ENCODE results near the gene PEPD. TPM values are rescaled to one million over a fixed set of nuclear protein-coding genes. Genes with fewer than 3 reads are reported as not detected.

Gene PEPD
- total RNA-seq, 1 donor from 2014 or later: 21.1 TPM

DNA sequence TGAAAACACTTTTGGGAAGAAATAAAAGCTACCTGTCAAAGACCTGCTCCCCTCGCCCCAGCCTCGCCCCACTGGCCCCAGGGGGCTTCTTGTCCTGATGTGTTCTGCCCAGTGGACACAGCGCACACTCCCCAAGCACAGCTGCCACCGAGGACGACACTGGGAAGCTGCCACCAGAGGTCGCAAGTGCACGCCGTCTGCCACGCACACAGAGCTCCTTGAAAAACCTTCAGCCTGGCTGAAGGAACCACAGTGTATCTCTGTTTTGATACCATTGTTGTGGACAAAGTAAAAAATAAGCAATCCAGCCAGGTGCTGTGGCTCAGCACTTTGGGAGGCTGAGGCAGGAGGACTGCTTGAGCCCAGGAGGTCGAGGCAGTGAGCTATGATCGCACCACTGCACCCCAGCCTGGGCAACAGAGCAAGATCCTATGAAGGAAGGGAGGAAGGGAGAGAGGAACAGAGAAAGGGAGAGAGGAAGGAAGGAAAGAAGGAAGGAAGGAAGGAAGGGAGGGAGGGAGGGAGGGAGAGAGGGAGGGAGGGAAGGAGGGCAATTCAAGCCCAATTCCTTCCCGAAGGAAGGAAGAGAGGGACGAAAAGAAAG lies 90.8 kb downstream of the PEPD start:
- intact Hi-C loops (cut with micrococcal nuclease): loop anchor here (1.0 kb wide), 1 partner anchor 341 kb away; no protein-coding TSS in a partner anchor
- Mint-ChIP-seq H3K4me3 (no peak overlapping the region), H3K9me3 (no peaks in the 10 kb centered on the region), H3K27ac (no peak overlapping the region), H3K36me3 (ENCODE audit: low read depth) (no peaks in the 10 kb centered on the region), H3K4me1 (no peaks in the 10 kb centered on the region), H3K27me3 (peaks cover 2% of the 10 kb centered on the region)
- DNase-seq: peak; percentile 88

DNA sequence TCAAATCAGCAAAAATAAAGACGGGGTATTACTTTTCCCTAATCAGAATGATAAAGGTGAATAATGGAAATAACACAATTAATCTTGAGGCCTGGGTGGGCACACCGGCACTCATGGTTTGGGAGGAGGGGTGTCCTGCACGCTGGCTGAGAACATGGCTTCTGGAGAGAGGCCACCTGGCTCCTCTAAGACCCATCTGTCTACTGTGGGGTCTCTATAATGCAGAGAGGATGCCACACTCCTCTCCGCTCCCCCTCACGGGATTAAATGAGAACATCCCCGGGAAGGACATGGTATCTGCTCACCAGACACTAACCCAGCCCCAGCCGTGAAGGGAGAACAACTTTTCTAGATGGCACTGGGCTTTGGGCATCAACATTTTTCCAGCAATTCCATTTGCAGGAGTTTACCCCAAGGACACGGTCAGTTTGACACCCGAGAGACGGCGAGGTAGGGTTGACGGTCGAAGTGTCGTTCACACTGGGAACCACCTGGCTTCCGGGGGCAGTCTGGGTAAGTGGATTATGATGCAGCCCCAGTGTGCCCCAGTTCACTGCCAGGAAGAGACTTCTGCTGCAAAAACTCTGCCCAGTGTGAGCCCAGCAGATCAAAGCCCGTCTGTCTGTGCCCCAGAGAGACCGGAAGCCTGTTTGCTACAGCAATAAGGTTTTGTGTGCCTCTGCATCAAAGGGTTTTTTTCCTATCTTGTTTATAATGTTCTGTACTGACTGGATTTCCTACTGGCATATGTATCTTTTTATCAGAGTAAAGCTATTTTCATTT lies 91.5 kb downstream of the PEPD start:
- Mint-ChIP-seq H3K4me3 (no peak overlapping the region), H3K27ac (no peak overlapping the region)

DNA sequence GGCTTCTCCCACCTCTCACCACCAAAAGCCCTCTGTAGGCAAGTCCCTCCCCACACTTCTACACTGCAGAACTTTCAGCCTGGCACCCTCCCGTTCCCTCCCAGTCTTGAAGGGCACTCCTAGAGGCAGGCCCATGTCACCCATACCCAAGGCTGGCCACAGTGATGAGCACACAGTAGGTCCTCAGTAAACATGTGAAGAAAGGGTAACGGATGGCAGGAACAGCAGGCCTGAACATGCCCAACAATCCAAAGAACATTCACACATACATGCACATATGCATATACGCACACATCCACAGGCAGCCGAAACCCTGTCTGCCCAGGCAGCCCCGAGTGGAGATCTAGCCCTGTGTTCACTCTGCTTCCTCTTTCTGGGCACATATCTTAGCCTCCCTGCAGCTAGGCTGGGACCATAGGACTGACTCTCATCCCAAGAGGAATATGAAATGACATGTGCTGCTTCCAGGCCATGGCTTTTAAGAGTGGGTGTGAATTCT lies 92.9 kb downstream of the PEPD start:
- Mint-ChIP-seq H3K27ac (no peak overlapping the region), H3K36me3 (ENCODE audit: low read depth) (no peaks in the 10 kb centered on the region), H3K4me1 (no peaks in the 10 kb centered on the region), H3K9me3 (no peaks in the 10 kb centered on the region), H3K27me3 (peaks cover 2% of the 10 kb centered on the region), H3K4me3 (no peak overlapping the region)
- intact Hi-C loops (cut with micrococcal nuclease): no loop called here
- no peak for DNase-seq

More for the DNA sequence above, 91.5 kb downstream of the PEPD start:
- peaks cover 2% of the 10 kb centered on the region for H3K27me3 Mint-ChIP-seq
- DNase-seq: no peak
- intact Hi-C loops (cut with micrococcal nuclease): loop anchor here (1.0 kb wide), 1 partner anchor 341 kb away; no protein-coding TSS in a partner anchor
- H3K36me3 Mint-ChIP-seq (ENCODE audit: low read depth): no peaks in the 10 kb centered on the region
- no peaks in the 10 kb centered on the region for H3K4me1 Mint-ChIP-seq
- H3K9me3 Mint-ChIP-seq: no peaks in the 10 kb centered on the region

DNA sequence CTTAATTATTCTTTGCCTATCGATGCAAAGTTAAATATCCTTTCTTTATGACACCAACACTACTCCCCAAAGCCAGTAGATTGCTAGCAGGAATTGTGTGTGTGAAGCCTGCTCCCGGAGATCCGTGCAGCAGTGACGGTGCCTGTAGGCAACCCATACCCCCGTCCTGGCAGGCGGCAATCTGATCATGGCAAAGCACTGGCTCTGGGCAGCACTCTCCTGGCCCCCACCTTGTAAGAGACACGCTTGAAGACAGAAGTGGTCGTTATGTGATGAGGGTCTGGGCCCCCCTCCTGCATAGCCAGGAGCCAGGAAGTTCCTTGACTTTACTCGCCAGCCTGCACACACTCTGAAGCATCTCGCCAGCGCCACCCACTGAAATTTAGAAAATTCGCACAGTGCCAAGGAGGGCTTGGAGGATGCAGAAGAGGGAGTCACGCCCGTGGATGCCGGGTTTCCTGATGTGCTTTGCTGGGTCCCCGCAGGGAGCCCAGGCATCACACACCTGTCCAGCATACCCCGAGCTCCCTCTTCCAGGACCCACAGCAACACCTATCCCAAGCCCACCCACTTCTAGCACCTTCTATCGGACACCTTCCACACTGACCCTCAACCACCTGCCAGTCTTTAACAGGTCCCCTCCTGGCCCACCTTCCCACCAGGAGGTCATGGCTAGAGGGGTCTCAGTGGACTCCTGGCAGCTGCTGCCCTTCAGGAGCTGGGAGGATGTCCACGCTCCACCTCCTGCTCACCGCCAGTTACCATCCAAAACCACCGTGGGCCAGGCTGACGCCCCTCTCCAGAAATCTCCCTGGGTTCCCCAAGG lies 93.6 kb downstream of the PEPD start:
- intact Hi-C loops (cut with micrococcal nuclease): no loop called here
- Mint-ChIP-seq H3K4me1 (no peaks in the 10 kb centered on the region), H3K9me3 (no peaks in the 10 kb centered on the region), H3K4me3 (no peak overlapping the region), H3K27ac (no peak overlapping the region), H3K36me3 (ENCODE audit: low read depth) (no peaks in the 10 kb centered on the region), H3K27me3 (peaks cover 2% of the 10 kb centered on the region)
- DNase-seq: no peak

DNA sequence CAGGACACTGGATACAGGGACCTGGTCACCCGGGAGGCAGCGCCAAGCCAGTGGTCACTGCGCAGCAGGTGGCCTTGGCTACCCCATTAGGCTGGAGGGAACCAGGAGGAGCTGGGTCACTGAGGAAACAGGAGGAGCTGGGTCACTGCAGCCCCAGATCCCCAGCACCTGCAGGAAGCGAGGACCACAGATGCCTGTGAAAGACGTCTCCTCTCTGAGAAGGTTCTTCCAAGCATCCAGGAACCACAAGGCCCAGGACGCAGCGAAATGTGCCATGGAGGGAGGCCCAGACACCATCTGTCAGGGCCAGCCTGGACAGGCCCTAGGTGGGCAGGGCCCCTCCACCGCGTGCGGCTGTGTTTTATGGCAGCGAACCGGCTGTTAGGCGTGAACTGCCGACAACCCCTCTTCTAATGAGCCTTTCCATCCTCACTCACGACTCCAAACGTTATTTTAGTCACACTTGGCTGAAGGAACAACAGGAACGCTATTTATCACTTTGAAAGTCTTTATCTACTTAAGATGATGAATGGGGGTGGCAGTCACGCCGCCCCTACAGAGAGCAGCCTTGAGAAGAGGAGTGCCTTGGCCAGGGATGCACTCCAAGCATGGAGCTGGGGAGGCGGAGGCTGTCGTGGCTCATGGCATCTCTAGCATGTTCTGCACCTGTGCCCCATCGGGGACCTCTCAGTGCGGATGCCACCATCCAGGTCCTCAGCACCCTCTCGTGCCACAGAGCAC lies 94.8 kb downstream of the PEPD start:
- no peak for DNase-seq
- H3K27me3 Mint-ChIP-seq: peaks cover 2% of the 10 kb centered on the region
- intact Hi-C loops (cut with micrococcal nuclease): no loop called here

DNA sequence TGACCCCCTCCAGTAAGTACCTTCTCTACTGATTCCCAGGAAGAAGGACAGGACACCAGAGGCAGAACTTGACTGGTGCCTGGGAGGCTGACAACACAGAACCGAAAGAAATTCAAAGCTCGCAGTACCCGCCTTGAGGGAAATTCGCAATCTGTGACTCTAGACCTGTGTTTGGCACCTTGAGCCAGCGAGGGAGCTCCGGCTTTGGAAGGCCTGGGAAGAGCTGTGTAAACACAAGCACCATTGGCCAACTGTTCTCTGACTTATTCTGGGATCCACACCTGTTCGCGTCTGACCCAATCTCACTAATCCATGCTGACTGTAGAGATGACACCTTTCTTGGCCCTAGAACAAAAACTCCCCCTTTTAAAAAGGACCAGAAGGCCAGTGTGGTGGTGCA lies 97.4 kb downstream of the PEPD start:
- DNase-seq: no peak
- intact Hi-C loops (cut with micrococcal nuclease): no loop called here
- H3K9me3 Mint-ChIP-seq: no peaks in the 10 kb centered on the region
- no peak overlapping the region for H3K27ac Mint-ChIP-seq
- no peaks in the 10 kb centered on the region for H3K36me3 Mint-ChIP-seq (ENCODE audit: low read depth)
- no peak overlapping the region for H3K4me3 Mint-ChIP-seq
- H3K27me3 Mint-ChIP-seq: no peaks in the 10 kb centered on the region
- H3K4me1 Mint-ChIP-seq: no peaks in the 10 kb centered on the region

More for the DNA sequence above, 94.8 kb downstream of the PEPD start:
- Mint-ChIP-seq H3K9me3 (no peaks in the 10 kb centered on the region), H3K36me3 (ENCODE audit: low read depth) (no peaks in the 10 kb centered on the region), H3K4me1 (no peaks in the 10 kb centered on the region), H3K27ac (no peak overlapping the region), H3K4me3 (no peak overlapping the region)

DNA sequence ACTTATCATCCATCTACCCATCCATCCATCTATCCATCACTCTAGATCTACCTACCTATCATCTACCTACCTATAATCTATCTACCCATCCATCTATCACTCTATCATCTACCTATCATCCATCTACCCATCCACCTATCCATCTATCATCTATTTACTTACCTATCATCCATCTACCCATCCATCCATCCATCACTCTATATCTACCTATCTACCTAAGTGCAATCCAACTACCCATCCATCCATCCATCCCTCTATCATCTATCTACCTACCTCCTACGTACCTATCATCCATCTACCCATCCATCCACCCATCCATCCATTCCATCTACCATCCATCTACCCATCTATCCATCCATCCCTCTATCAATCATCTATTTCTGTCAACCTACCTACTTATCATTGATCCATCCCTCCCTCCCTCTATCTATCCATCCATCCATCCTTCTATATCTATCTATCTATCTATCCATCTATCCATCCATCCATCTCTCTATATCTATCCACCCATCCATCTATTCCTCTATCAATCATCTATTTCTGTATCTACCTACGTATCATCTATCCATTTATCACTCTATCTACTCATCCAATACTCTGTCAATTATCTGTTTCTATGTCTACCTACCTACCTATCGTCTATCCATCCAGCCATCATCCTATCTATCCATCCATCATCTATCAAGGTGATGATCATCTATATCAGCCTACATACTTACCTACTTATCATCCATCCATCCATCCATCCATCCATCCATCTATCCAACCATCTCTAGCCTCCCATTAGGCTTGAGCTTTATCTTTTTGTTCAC lies 99.0 kb downstream of the PEPD start:
- no peak for DNase-seq
- H3K4me3 Mint-ChIP-seq: no peak overlapping the region
- intact Hi-C loops (cut with micrococcal nuclease): no loop called here
- H3K4me1 Mint-ChIP-seq: no peaks in the 10 kb centered on the region
- H3K27me3 Mint-ChIP-seq: no peaks in the 10 kb centered on the region
- H3K36me3 Mint-ChIP-seq (ENCODE audit: low read depth): no peaks in the 10 kb centered on the region
- H3K9me3 Mint-ChIP-seq: no peaks in the 10 kb centered on the region
- no peak overlapping the region for H3K27ac Mint-ChIP-seq

DNA sequence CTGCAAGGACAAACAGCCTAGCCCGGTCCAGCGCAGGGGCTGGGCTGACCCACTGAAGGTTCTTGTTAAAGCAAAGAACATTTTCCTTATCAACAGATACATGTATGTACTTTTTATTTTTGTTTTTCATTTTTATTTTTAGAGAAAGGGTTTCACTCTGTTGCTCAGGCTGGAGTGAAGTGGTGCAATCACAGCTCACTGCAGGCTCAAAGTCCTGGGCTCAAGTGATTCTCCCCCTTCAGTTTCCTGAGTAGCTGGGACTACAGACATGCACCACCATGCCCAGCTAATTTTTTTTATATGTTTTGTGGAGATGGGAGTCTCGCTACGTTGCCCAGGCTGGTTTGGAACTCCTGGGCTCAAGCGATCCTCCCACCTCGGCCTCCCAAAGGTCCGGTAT lies 100.2 kb downstream of the PEPD start:
- no peaks in the 10 kb centered on the region for H3K36me3 Mint-ChIP-seq (ENCODE audit: low read depth)
- H3K27ac Mint-ChIP-seq: no peak overlapping the region
- H3K9me3 Mint-ChIP-seq: no peaks in the 10 kb centered on the region
- intact Hi-C loops (cut with micrococcal nuclease): no loop called here
- peaks cover 2% of the 10 kb centered on the region for H3K4me1 Mint-ChIP-seq
- H3K4me3 Mint-ChIP-seq: no peak overlapping the region
- H3K27me3 Mint-ChIP-seq: no peaks in the 10 kb centered on the region
- no peak for DNase-seq

DNA sequence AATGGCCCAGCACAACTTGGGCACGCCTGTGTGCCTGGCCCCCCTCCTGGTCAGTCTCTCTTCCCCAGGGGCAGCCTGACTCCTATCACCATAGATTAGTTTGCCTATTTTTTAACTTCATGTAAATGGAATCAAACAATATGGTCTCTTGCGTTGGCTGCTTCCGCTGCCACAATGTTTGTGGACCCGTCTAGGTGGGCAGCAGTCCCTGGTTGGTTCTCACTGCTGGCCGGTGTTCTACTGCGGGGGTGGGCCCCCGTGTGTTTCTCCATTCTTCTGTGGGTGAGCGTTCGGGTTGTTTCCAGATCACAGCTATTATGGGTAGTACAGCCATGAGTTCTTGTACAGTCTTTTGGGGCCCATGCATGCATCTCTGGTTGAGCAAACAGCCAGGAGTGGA lies 100.8 kb downstream of the PEPD start:
- Mint-ChIP-seq H3K4me3 (no peak overlapping the region), H3K36me3 (ENCODE audit: low read depth) (no peaks in the 10 kb centered on the region), H3K9me3 (no peaks in the 10 kb centered on the region), H3K27me3 (no peaks in the 10 kb centered on the region), H3K4me1 (peaks cover 3% of the 10 kb centered on the region), H3K27ac (no peak overlapping the region)
- intact Hi-C loops (cut with micrococcal nuclease): no loop called here
- DNase-seq: no peak

DNA sequence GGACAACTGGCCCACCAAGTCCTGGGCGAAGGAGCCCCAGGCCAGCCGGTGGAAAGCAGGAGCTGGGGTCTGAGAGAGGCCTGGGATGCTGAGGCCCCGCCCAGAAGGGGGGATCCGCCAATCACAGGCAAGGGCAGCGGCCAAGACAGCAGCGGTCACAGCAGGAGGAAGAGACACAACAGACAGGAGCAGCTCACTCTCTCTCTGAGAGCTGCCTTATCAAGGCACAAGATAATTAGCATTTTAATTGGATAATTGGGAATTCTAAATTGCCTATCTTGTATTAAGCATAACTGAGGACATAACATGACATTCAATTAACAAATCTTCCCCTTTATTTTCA lies 101.8 kb downstream of the PEPD start:
- no peak overlapping the region for H3K4me3 Mint-ChIP-seq
- H3K9me3 Mint-ChIP-seq: no peaks in the 10 kb centered on the region
- intact Hi-C loops (cut with micrococcal nuclease): loop anchor here (5.0 kb wide), 1 partner anchor 353 kb away; no protein-coding TSS in a partner anchor
- H3K36me3 Mint-ChIP-seq (ENCODE audit: low read depth): no peaks in the 10 kb centered on the region
- no peak for DNase-seq
- H3K27ac Mint-ChIP-seq: no peak overlapping the region
- H3K27me3 Mint-ChIP-seq: no peaks in the 10 kb centered on the region
- H3K4me1 Mint-ChIP-seq: peaks cover 3% of the 10 kb centered on the region

DNA sequence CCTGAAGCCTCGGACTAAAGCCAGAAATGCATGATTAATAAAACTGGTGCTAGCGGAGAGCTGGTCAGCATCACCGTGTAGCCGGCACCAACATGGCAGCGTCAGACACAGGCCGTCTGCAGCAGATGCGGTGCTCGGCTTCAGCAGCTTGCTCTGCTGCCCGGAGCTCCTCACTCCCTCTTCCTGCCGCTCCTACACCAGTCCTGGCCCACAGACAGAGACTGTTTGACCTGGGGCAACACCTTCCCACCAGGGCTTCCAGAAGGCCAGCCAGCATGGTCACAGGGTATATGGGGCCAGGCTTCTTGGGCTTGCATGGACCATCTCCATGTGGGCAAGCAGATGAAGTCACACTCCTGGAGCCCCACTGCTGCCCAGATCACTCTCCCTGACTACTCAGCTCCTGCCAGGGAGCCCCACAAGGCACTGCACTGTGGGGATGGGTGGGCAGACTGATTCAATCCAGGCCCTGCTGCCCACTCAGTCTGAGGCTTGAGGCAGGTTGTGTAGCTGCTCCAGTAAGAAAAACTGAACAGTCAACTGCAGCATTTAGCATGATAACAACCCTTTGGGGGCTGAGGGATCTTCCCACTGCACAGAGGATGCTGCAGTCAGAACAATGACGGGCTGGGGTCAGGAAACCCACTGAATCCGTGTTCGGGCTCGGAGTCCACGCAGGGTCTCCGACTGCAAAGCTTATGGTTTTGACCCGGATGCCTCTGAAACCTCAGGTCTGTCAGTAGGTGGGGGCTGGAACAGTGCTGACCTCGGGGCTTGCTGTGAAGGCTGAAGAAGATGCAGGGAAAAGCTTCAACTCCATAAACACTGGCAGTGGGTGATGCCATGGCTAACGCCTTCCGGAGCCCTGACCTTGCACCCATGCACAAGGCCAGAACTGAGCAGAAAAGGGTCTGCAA lies 102.5 kb downstream of the PEPD start:
- intact Hi-C loops (cut with micrococcal nuclease): loop anchor here (5.0 kb wide), 1 partner anchor 353 kb away; no protein-coding TSS in a partner anchor
- no peaks in the 10 kb centered on the region for H3K27me3 Mint-ChIP-seq
- peaks cover 3% of the 10 kb centered on the region for H3K4me1 Mint-ChIP-seq
- no peaks in the 10 kb centered on the region for H3K9me3 Mint-ChIP-seq
- H3K27ac Mint-ChIP-seq: no peak overlapping the region
- H3K36me3 Mint-ChIP-seq (ENCODE audit: low read depth): no peaks in the 10 kb centered on the region
- no peak overlapping the region for H3K4me3 Mint-ChIP-seq
- DNase-seq: no peak

DNA sequence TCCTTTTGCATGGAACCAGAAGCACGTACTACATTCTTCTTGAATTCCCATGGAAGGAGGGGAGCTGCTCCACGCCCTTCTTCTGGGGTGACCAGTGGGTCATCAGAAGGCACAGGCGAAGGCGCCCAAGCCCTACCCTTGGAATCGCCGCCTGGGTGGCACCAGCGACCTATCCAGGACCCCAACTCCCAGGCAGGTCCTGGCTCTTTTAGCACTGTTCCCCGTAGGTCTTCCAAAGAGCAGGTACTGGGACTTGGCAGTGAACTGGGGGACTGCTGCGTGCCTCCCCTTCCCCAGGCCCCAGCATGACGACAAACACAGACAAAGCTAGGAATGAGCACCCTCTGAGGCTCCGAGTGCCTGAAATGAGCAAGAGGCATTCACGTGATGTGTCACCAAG lies 103.1 kb downstream of the PEPD start:
- H3K27me3 Mint-ChIP-seq: no peaks in the 10 kb centered on the region
- H3K4me1 Mint-ChIP-seq: peaks cover 3% of the 10 kb centered on the region
- intact Hi-C loops (cut with micrococcal nuclease): loop anchor here (5.0 kb wide), 1 partner anchor 354 kb away; no protein-coding TSS in a partner anchor
- no peak overlapping the region for H3K27ac Mint-ChIP-seq
- DNase-seq: no peak
- H3K4me3 Mint-ChIP-seq: no peak overlapping the region
- no peaks in the 10 kb centered on the region for H3K9me3 Mint-ChIP-seq
- no peaks in the 10 kb centered on the region for H3K36me3 Mint-ChIP-seq (ENCODE audit: low read depth)

Data from activated CD4-positive, alpha-beta T cell treated with anti-CD3 and anti-CD28 coated beads, Interleukin-2, amount 10 ng/mL, durations not matched to agents 24 days and 14 days (primary cell).